ENCODE measurements around the gene E2F6. TPM values are rescaled to one million over a fixed set of nuclear protein-coding genes. Genes with fewer than 3 reads are reported as not detected.

The E2F6 gene
- total and polyA plus RNA-seq, 10 of the 15 experiments (the other 5 are each of a cell fraction or from before 2014, with no cell fraction given) = 4.2 to 15.5 (median 11.3) TPM

GRCh38 chr2:11505652-11506610, 40.0 kb upstream of the E2F6 start (continued):
- TF ChIP-seq IRF3 (IDR thresholded peaks at IDR 0.05) = no peak
- no peak for TF ChIP-seq LARP7 (IDR thresholded peaks at IDR 0.05)
- TF ChIP-seq BMI1 (IDR thresholded peaks at IDR 0.05; ENCODE audit: borderline replicate concordance) = no peak
- no peak for TF ChIP-seq ZBTB33 (IDR thresholded peaks at IDR 0.05)
- TF ChIP-seq PAX5 (IDR thresholded peaks at IDR 0.05; ENCODE audit: borderline replicate concordance, low read depth, low read length) = no peak
- TF ChIP-seq CREB1 (IDR thresholded peaks at IDR 0.05; ENCODE audit: low read depth) = no peak
- TF ChIP-seq NR2C2 (IDR thresholded peaks at IDR 0.05; ENCODE audit: borderline replicate concordance, control insufficient read depth, insufficient read length, low read depth) = no peak
- no peak for TF ChIP-seq ZNF207 (IDR thresholded peaks at IDR 0.05; ENCODE audit: borderline replicate concordance)
- no peak for TF ChIP-seq ELK1 (IDR thresholded peaks at IDR 0.05; ENCODE audit: low read depth, low read length)
- TF ChIP-seq CREM (IDR thresholded peaks at IDR 0.05; ENCODE audit: low read depth) = no peak
- TF ChIP-seq SMAD5 (IDR thresholded peaks at IDR 0.05; ENCODE audit: low read depth) = no peak
- TF ChIP-seq POLR2AphosphoS2 (IDR thresholded peaks at IDR 0.05; ENCODE audit: low read depth, low read length) = no peak
- TF ChIP-seq TCF12 (IDR thresholded peaks at IDR 0.05; ENCODE audit: low read depth, low read length) = peak; percentile 38; the same call in 1 of the 2 replicates
- TF ChIP-seq TCF3 (IDR thresholded peaks at IDR 0.05; ENCODE audit: borderline replicate concordance, insufficient read depth, low read depth, low read length) = 0 out of 2 replicates have a peak, but pooled peaks have one; percentile 58
- TF ChIP-seq HDAC2 (IDR thresholded peaks at IDR 0.05) = no peak
- TF ChIP-seq NBN (IDR thresholded peaks at IDR 0.05) = no peak
- TF ChIP-seq SREBF1 (IDR thresholded peaks at IDR 0.05; ENCODE audit: low read length) = no peak
- no peak for TF ChIP-seq CUX1 (IDR thresholded peaks at IDR 0.05; ENCODE audit: insufficient replicate concordance, low read depth, low read length)
- no peak for TF ChIP-seq KAT2A (conservative IDR thresholded peaks at IDR 0.05; ENCODE audit: control insufficient read depth, low read depth, low read length)
- TF ChIP-seq SMAD1 (IDR thresholded peaks at IDR 0.05; ENCODE audit: low read depth, partially characterized antibody) = no peak
- TF ChIP-seq RUNX3 (IDR thresholded peaks at IDR 0.05; ENCODE audit: low read length) = peak; percentile 93
- TF ChIP-seq WRNIP1 (IDR thresholded peaks at IDR 0.05; ENCODE audit: borderline replicate concordance, low read depth, low read length) = no peak
